AG10803 (cell line): ENCODE data around the gene MIB2.
"Not testable (repeated sequence)": the region's sequence is repeated elsewhere in the genome, so short reads cannot be mapped to it uniquely, and the experiment has no call there.

ENCODE experiments used
- DNase-seq: peaks from one replicate; pipeline ENCODE4 v3.0.0; 2010; ENCODE audit warnings: low read depth
- H3K4me3 ChIP-seq: 2 replicates; pipeline ENCODE4 v1.5.1; 2011; ENCODE audit warnings: mild to moderate bottlenecking, low read length, control low read depth
- TF ChIP-seq, protein P1 (sequence below): conservative IDR thresholded peaks from 2 replicates; pipeline ENCODE4 v1.5.1; 2011; ENCODE audit warnings: mild to moderate bottlenecking, low read length, control low read depth, inconsistent platforms

The MIB2 gene

DNA sequence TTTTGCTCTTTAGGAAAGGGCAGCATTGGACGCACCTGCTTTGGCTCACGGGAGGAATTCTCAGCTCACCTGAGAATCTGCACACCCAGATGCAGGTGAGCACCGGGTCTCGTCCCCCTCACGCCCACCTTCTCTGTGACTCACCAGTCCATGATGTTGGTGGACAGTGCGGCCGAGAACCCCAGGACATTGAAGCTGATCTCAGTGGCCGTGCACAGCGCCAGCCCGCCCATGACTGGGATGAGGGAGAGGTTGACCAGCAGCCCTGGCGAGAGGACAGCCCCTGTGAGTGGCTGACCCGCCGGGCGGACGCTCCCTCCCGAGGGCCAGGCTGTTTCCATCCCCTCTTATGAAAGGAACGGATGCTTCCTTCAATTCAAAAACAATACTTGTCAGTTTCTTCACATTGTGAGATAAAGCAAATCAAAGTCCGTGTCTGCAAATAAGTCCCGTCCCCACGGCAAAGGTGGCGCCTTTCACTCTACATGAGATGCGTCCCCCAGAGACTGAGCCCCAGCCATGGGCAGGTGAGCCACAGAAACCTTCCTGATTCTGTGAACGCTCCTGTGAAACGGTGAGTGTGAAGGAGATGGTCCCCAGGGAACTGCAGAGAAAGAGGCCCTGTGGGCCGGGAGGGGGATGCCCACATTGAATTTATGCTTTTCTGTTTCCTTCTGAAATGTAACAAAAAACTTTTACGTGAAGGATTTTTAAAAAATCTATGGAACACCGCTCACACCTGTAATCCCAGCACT, 56.2 kb downstream of the MIB2 start:
- TF ChIP-seq, protein P1, sequence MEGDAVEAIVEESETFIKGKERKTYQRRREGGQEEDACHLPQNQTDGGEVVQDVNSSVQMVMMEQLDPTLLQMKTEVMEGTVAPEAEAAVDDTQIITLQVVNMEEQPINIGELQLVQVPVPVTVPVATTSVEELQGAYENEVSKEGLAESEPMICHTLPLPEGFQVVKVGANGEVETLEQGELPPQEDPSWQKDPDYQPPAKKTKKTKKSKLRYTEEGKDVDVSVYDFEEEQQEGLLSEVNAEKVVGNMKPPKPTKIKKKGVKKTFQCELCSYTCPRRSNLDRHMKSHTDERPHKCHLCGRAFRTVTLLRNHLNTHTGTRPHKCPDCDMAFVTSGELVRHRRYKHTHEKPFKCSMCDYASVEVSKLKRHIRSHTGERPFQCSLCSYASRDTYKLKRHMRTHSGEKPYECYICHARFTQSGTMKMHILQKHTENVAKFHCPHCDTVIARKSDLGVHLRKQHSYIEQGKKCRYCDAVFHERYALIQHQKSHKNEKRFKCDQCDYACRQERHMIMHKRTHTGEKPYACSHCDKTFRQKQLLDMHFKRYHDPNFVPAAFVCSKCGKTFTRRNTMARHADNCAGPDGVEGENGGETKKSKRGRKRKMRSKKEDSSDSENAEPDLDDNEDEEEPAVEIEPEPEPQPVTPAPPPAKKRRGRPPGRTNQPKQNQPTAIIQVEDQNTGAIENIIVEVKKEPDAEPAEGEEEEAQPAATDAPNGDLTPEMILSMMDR, result no peak
- DNase-seq, result no peak
- H3K4me3 ChIP-seq, result no peak overlapping the region

DNA sequence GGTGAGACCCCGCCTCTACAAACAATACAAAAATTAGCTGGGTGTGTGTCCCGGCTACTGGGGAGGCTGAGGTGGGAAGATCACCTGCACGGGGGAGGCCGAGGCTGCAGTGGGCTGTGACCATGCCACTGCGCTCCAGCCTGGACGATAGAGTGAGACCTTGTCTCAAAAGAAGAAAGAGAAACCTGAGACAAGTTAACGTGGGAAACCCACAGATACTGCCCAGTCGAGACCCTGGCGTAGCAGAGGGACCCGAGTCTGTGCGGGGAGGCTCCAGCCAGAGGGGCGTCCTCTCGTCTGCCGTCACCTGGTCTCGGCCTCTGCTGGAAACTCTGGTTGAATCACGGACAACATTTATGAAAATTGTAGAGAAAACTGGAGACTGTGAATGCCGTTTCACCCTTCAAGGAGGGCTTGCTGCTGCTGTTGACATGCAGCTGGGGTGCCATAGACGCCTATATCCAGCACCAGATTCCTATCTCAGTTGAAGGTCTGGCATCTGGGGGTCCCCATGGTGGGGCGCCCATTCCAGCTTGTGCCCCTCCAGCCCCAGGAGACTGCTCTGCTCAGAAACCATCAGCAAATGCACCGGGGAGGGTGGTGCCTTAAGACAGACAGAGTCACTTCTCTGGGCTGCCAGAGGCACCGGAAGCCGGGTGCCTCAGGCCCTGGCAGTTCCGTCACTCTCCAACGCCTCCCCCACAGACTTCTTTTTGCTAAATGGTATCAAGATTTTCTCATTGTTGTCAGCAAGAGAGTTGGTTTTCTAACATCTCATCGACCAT, 57.1 kb downstream of the MIB2 start:
- TF ChIP-seq, protein P1, result no peak
- DNase-seq, result no peak
- H3K4me3 ChIP-seq, result no peak overlapping the region

DNA sequence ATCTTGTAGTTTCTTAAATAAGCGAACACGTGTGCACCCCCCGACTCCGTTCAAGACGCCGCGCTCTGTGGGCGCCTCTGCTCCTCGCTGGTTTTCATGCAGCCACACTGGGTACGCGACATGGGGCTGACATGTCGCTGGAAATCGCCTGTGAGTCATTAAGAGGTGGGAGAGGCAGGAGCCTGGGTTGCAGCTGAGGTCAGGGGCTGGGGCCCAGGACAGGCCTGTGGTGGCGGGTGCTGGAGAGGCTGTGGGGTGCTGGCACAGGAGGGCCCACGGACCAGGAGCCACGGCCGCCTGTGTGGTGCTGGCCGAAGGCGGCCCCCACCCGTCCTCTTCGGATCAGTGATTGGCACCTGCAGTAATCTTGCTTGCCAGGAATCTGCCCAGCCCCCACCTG, 59.5 kb downstream of the MIB2 start:
- DNase-seq, H3K4me3 ChIP-seq: not testable (repeated sequence)

DNA sequence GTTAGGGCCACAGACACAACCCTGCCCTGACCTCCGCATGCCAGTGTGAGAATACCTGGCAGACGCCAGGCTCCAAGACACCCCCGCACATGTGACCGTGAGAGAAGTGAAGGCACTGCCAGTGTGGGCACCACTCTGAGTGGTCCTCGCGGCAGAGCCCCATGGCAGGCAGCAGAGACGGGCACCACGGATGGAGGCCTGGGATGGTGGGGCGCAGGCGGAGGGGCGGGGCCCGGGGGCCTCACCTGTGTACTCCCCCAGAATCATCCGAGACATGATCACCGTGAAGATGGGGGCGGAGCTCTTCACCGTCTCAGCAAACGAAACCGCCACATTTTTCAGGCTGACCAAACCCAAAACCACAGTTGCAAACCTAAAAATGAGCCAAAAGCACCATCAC, 59.9 kb downstream of the MIB2 start:
- H3K4me3 ChIP-seq, DNase-seq: not testable (repeated sequence)

DNA sequence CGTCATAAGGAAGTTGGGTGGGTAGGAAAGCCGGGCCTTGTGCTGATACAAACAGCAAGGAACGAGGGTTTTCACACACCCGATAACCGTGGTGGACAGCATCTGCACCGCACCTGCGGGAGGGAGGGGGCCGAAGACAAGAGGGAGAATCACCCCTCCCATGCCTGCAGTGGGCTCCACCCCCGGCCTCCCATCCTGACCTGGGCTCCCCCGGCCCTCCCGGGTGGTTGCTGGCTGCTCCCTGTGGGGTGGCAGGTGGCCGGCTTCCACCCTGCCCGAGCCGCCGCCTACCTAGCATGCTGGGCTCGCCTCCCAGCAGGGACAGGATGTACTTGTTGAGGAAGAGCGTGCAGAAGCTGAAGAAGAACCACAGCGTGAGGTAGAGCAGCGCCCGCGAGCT, 60.8 kb downstream of the MIB2 start:
- not testable (repeated sequence) for DNase-seq, H3K4me3 ChIP-seq

DNA sequence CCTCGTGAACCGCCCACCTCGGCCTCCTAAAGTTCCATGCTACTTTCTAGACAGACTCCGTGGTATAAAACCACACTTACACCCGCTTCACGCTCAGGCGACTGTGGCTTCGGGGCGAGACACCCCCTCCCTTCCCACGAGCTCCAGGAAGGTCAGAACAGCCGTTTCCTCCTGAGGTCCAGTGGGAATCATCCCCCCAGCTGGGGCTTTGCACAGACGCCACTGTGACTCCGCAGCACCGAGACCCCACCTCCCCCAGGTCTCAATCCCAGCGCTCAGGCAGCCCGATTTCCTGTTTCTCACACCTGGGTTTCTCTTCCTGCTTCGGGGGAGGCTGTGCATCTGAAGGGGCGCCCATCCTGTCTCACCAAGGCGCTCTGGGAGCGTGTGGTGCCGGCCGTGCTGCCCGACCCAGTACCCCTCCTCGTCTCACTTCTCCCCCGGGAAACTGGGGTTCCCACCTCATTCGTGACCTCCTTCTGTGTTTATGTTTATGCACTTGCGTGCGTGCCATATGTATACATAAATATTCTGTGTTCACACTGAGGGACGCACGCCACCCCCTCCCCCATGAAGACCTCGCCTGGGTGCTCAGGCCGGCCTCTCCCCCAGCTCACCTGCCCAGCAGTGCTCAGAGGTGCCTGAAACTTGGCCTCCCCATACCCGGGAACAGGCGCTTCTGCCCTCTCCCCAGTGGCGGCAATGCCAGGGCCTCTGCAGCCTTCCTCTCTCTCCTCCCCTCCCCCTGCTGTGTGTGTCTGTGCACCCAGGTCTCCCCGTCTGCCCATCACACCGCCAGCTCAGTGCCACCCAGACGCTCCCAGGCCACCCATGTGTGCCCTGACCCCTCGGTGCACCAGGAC, 62.6 kb downstream of the MIB2 start:
- DNase-seq, result no peak
- TF ChIP-seq, protein P1, result no peak
- H3K4me3 ChIP-seq, result no peak overlapping the region

DNA sequence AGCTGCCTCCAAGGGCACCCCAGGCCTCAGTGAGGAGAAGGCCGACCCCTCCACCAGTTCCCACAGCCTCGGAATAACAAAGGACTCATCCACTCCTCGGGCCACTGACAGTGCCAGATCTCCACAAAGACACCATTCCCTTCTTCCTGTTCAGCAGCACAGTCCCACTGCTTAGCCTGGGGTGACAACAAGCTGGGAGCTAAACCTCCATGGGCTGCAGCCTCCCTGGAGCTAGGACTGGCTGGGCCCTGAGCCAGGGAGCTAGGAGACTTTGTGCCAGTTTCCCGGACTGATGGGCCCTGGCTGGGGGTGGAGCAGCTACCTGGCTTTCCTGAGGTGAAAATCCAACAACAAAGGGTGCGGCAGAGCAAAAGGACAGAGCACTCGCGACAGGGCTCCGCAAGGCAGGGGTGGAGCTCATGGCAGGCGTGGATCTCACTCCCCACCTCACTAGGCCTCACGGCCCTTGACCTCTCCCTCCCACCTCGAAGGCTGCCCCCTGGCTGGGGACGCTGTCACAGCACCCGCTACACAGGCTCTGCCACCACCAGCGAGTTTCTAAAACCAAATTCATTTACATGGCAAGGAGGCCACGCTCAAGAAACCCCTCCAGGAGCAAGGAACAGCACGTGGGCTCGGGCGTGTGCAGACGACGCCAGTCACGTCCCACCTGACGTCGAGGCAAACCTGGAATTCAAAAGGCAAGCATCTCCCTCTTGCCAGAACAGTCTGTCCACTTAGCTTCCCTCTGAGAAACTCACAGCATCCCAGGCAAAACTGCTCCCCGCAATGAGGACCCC, 63.5 kb downstream of the MIB2 start:
- TF ChIP-seq, protein P1, result peak; percentile 21
- DNase-seq, result no peak
- H3K4me3 ChIP-seq, result no peak overlapping the region
